Measurements from ENCODE around the gene FAM240B. TPM values are rescaled to one million over a fixed set of nuclear protein-coding genes. Genes with fewer than 3 reads are reported as not detected.

Gene FAM240B
- total RNA-seq, 2 experiments from 2014 or later: not detected

GRCh38 chr9:38694676-38695075, 25.3 kb downstream of the FAM240B start:
- H3K27ac ChIP-seq (ENCODE audit: low read depth in 1 of 2, low read length in 2 of 2): no peak overlapping the region
- H3K36me3 Mint-ChIP-seq (ENCODE audit: low read depth): no peaks in the 10 kb centered on the region
- H3K4me3 ChIP-seq (ENCODE audit: low read length): no peak overlapping the region
- no peak for TF ChIP-seq CTCF (IDR thresholded peaks at IDR 0.05)
- intact Hi-C loops (cut with DNase I, micrococcal nuclease): no loop called here
- DNase-seq (no peak), ATAC-seq (ENCODE audit: poor library complexity) (no peak)
- peaks cover 0 to 5% of the 10 kb centered on the region in 2 experiments for H3K9me3 ChIP-seq (ENCODE audit: control insufficient read depth in 1 of 2, insufficient read depth in 1 of 2, low read length in 2 of 2)
- POLR2A ChIA-PET: no interaction called here
- no peaks in the 10 kb centered on the region for H3K9me3 Mint-ChIP-seq
- no peaks in the 10 kb centered on the region for H3K4me1 Mint-ChIP-seq (ENCODE audit: low read depth)
- no peaks in the 10 kb centered on the region for H3K36me3 ChIP-seq (ENCODE audit: insufficient read depth, low read length)
- H3K27ac Mint-ChIP-seq: no peak overlapping the region
- peaks cover 0 to 5% of the 10 kb centered on the region in 2 experiments for H3K27me3 ChIP-seq (ENCODE audit: control insufficient read depth in 1 of 2, insufficient read depth in 2 of 2, low read length in 2 of 2)
- no peaks in the 10 kb centered on the region for H3K4me1 ChIP-seq (ENCODE audit: insufficient read depth, low read length)
- H3K4me3 Mint-ChIP-seq: no peak overlapping the region
- CTCF ChIA-PET: no interaction called here
- peaks cover 13% of the 10 kb centered on the region for H3K27me3 Mint-ChIP-seq

GRCh38 chr9:38692707-38693106, 27.2 kb downstream of the FAM240B start:
- Mint-ChIP-seq H3K4me3 (no peak overlapping the region), H3K36me3 (ENCODE audit: low read depth) (no peaks in the 10 kb centered on the region), H3K9me3 (no peaks in the 10 kb centered on the region), H3K27ac (no peak overlapping the region), H3K27me3 (peaks cover 15% of the 10 kb centered on the region), H3K4me1 (ENCODE audit: low read depth) (no peaks in the 10 kb centered on the region)
- DNase-seq: no peak
- ATAC-seq (ENCODE audit: poor library complexity): no peak
- Histone ChIP-seq H3K27me3 (ENCODE audit: control insufficient read depth in 1 of 2, insufficient read depth in 2 of 2, low read length in 2 of 2) (peaks cover 0 to 5% of the 10 kb centered on the region in 2 experiments), H3K4me1 (ENCODE audit: insufficient read depth, low read length) (no peaks in the 10 kb centered on the region), H3K36me3 (ENCODE audit: insufficient read depth, low read length) (no peaks in the 10 kb centered on the region), H3K9me3 (ENCODE audit: control insufficient read depth in 1 of 2, insufficient read depth in 1 of 2, low read length in 2 of 2) (peaks cover 0 to 5% of the 10 kb centered on the region in 2 experiments), H3K27ac (ENCODE audit: low read depth in 1 of 2, low read length in 2 of 2) (no peak overlapping the region), H3K4me3 (ENCODE audit: low read length) (no peak overlapping the region)
- no peak for TF ChIP-seq CTCF (IDR thresholded peaks at IDR 0.05)
- intact Hi-C loops (cut with DNase I, micrococcal nuclease): no loop called here
- POLR2A ChIA-PET: no interaction called here
- CTCF ChIA-PET: no interaction called here

GRCh38 chr9:38690574-38690973, 29.4 kb downstream of the FAM240B start:
- no peak for DNase-seq
- no peaks in the 10 kb centered on the region for H3K36me3 Mint-ChIP-seq (ENCODE audit: low read depth)
- intact Hi-C loops (cut with DNase I, micrococcal nuclease): no loop called here
- ChIA-PET CTCF (no interaction called here), POLR2A (no interaction called here)
- H3K27ac Mint-ChIP-seq: no peak overlapping the region
- TF ChIP-seq CTCF (IDR thresholded peaks at IDR 0.05): no peak
- H3K9me3 ChIP-seq (ENCODE audit: control insufficient read depth in 1 of 2, insufficient read depth in 1 of 2, low read length in 2 of 2): peaks cover 0 to 5% of the 10 kb centered on the region in 2 experiments
- no peak overlapping the region for H3K27ac ChIP-seq (ENCODE audit: low read depth in 1 of 2, low read length in 2 of 2)
- no peak for ATAC-seq (ENCODE audit: poor library complexity)
- no peak overlapping the region for H3K4me3 ChIP-seq (ENCODE audit: low read length)
- H3K4me1 Mint-ChIP-seq (ENCODE audit: low read depth): no peaks in the 10 kb centered on the region
- H3K4me3 Mint-ChIP-seq: no peak overlapping the region
- peaks cover 0 to 5% of the 10 kb centered on the region in 2 experiments for H3K27me3 ChIP-seq (ENCODE audit: control insufficient read depth in 1 of 2, insufficient read depth in 2 of 2, low read length in 2 of 2)
- no peaks in the 10 kb centered on the region for H3K9me3 Mint-ChIP-seq
- no peaks in the 10 kb centered on the region for H3K4me1 ChIP-seq (ENCODE audit: insufficient read depth, low read length)
- H3K36me3 ChIP-seq (ENCODE audit: insufficient read depth, low read length): no peaks in the 10 kb centered on the region
- peaks cover 18% of the 10 kb centered on the region for H3K27me3 Mint-ChIP-seq

All from CD4-positive, alpha-beta T cell (primary cell).